ENCODE measurements around the gene SF3B3. TPM values are rescaled to one million over a fixed set of nuclear protein-coding genes. Genes with fewer than 3 reads are reported as not detected.

Gene SF3B3
- total and polyA plus RNA-seq, 2 of the 13 experiments (the other 11 are each of a cell fraction or from before 2014, with no cell fraction given) = 157 to 500 TPM

DNA sequence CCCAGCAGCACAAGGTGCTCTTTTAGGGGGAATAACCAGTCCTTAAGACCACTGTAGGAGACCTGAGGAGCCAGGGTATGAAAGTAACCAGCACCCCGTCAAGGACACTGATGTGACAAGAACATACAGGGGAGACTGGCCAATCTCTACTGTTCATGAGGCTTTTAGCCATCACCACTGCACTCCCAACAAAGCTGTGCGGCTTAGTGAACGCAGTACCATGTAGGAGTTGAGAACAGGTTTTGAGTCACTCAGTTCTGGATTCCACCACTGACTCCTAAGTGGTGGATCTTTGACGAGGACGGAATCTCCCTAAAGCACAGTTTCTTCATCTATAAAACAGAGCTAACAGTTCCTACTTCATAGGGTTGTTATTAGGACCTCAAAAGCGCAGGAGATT is 27.1 kb upstream of the SF3B3 start:
- WGBS (ENCODE audit: low lambda C conversion rate) = over 99% methylated on average over 6 of the region's 6 CpGs
- H3K4me2 ChIP-seq (ENCODE audit: low read depth, low read length) = no peak overlapping the region
- H3K27me3 ChIP-seq (ENCODE audit: control insufficient read depth in 1 of 2, insufficient read depth in 2 of 2, low read length in 2 of 2) = no peaks in the 10 kb centered on the region
- H3K4me1 ChIP-seq (ENCODE audit: insufficient read depth, low read length) = no peaks in the 10 kb centered on the region
- no peak overlapping the region for H3K4me3 ChIP-seq (replicated peaks in 1 of 3; ENCODE audit: insufficient read depth in 1 of 3, low read depth in 2 of 3, low read length in 3 of 3)
- in situ Hi-C loops (cut with HindIII; ENCODE audit: extremely low pct_ligation_motif_present, low pct_unique_long_range_greater_than_20kb) (no loop called here), intact Hi-C loops (cut with micrococcal nuclease; ENCODE audit: unreplicated experiment) (no loop called here)
- DNase-seq (ENCODE audit: low spot score) = no peak
- TF ChIP-seq BRD4 (CRISPR knock-in tag; IDR thresholded peaks at IDR 0.05) = no peak
- TF ChIP-seq KAT2B (IDR thresholded peaks at IDR 0.05; ENCODE audit: borderline replicate concordance, low read depth, low read length) = no peak
- TF ChIP-seq SP2 (CRISPR knock-in tag; IDR thresholded peaks at IDR 0.05) = no peak
- no peak for TF ChIP-seq EP300 (IDR thresholded peaks at IDR 0.05; ENCODE audit: low read depth in 2 of 2, low read length in 2 of 2)
- TF ChIP-seq EP300 (CRISPR knock-in tag; IDR thresholded peaks at IDR 0.05; ENCODE audit: borderline replicate concordance) = no peak
- no peak for TF ChIP-seq FOXO1 (CRISPR knock-in tag; IDR thresholded peaks at IDR 0.05)
- no peak for TF ChIP-seq ZNF790 (CRISPR knock-in tag; IDR thresholded peaks at IDR 0.05; ENCODE audit: borderline replicate concordance)
- TF ChIP-seq, protein P1, sequence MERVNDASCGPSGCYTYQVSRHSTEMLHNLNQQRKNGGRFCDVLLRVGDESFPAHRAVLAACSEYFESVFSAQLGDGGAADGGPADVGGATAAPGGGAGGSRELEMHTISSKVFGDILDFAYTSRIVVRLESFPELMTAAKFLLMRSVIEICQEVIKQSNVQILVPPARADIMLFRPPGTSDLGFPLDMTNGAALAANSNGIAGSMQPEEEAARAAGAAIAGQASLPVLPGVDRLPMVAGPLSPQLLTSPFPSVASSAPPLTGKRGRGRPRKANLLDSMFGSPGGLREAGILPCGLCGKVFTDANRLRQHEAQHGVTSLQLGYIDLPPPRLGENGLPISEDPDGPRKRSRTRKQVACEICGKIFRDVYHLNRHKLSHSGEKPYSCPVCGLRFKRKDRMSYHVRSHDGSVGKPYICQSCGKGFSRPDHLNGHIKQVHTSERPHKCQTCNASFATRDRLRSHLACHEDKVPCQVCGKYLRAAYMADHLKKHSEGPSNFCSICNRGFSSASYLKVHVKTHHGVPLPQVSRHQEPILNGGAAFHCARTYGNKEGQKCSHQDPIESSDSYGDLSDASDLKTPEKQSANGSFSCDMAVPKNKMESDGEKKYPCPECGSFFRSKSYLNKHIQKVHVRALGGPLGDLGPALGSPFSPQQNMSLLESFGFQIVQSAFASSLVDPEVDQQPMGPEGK (CRISPR knock-in tag; IDR thresholded peaks at IDR 0.05) = no peak
- no peak for TF ChIP-seq ZBTB20 (CRISPR knock-in tag; IDR thresholded peaks at IDR 0.05; ENCODE audit: borderline replicate concordance, low read depth)
- TF ChIP-seq AGO2 (optimal IDR thresholded peaks at IDR 0.05; ENCODE audit: low read depth, low read length) = no peak
- TF ChIP-seq IRF2 (CRISPR knock-in tag; IDR thresholded peaks at IDR 0.05) = no peak
- TF ChIP-seq, protein P2, sequence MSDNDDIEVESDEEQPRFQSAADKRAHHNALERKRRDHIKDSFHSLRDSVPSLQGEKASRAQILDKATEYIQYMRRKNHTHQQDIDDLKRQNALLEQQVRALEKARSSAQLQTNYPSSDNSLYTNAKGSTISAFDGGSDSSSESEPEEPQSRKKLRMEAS (IDR thresholded peaks at IDR 0.05) = no peak
- TF ChIP-seq, protein P3, sequence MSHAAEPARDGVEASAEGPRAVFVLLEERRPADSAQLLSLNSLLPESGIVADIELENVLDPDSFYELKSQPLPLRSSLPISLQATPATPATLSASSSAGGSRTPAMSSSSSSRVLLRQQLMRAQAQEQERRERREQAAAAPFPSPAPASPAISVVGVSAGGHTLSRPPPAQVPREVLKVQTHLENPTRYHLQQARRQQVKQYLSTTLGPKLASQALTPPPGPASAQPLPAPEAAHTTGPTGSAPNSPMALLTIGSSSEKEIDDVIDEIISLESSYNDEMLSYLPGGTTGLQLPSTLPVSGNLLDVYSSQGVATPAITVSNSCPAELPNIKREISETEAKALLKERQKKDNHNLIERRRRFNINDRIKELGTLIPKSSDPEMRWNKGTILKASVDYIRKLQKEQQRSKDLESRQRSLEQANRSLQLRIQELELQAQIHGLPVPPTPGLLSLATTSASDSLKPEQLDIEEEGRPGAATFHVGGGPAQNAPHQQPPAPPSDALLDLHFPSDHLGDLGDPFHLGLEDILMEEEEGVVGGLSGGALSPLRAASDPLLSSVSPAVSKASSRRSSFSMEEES (CRISPR knock-in tag; IDR thresholded peaks at IDR 0.05) = no peak
- ATAC-seq = no peak; the same call in 2 of the 3 replicates
- H2AFZ ChIP-seq (ENCODE audit: low read length) = no peak overlapping the region
- no TSS peak for BruUV-seq (replicated peaks)
- no peaks in the 10 kb centered on the region for H3K79me2 ChIP-seq (ENCODE audit: insufficient read depth, low read length)
- H3K36me3 ChIP-seq (replicated peaks in 1 of 2; ENCODE audit: control insufficient read depth in 1 of 2, insufficient read depth in 2 of 2, low read length in 2 of 2) = peaks cover 22 to 67% of the 10 kb centered on the region in 2 experiments
- ChIA-PET POLR2A (no interaction called here), CTCF (ENCODE audit: low intra/inter-chr PET ratio, low total read pairs) (no interaction called here)
- H3K9me3 ChIP-seq (ENCODE audit: low read length) = no peaks in the 10 kb centered on the region
- FAIRE-seq = no peak
- H3K27ac ChIP-seq (ENCODE audit: extremely low read length, insufficient read depth, low read length) = no peak overlapping the region
- H3K9ac ChIP-seq (ENCODE audit: insufficient read depth, low read depth, low read length) = no peak overlapping the region
- no peaks in the 10 kb centered on the region for H4K20me1 ChIP-seq (ENCODE audit: insufficient read depth, low read length)
